ENCODE data around the gene RASAL1.
"Not testable (repeated sequence)": the region's sequence is repeated elsewhere in the genome, so short reads cannot be mapped to it uniquely, and the experiment has no call there.

The RASAL1 gene

DNA sequence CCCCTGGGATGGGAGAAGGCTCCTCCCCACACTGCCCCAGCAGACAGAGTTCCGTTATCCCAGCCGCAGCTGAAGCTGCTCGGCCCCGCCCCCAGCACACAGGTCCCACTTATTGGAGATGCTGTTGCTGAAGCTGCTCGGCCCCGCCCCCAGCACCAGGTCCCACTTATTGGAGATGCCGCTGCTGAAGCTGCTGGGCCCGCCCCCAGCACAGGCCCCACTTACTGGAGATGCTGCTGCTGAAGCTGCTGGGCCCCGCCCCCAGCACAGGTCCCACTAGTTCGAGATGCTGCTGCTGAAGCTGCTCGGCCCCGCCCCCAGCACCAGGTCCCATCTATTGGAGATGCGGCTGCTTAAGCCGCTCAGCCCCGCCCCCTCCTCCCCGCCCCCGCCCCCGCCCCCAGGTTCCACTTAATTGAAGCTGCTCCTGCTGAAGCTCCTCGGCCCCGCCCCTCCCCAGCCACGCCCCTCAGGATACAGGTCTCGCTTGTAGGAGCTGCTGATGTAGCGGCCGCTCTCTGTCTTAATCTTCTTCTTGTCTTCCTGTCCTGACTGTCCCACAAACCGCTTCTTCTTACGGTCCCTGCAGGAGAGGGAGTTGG, 26.0 kb upstream of the RASAL1 start:
- no peak for DNase-seq (ENCODE audit: low read depth in 2 of 2)

DNA sequence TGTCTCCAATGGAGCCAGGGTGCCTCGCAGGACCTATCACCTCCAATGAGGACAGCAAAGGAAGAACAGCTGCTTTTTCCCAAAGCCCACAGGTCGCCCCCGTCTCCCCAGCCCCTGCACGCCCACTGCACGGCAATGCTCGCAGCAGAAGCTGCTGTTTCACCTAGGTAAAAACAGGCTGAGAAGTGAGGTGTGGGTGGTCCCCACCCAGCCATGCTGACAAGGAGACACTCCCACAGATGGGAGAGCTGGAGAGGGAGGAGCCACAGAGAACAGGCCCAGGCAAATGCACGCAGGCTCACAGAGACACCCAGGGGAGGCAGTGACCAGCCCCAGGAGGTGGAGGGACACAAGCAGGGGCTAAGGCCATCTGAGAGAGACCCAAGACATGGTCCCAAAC, 24.4 kb upstream of the RASAL1 start:
- no peak for DNase-seq (ENCODE audit: low read depth in 2 of 2)

GRCh38 chr12:113158439-113159203, 23.1 kb upstream of the RASAL1 start:
- no peak for DNase-seq (ENCODE audit: low read depth in 2 of 2)

- no peak for DNase-seq (ENCODE audit: low read depth in 2 of 2)
Observed at GRCh38 chr12:113157218-113157859, 21.8 kb upstream of the RASAL1 start.

DNA sequence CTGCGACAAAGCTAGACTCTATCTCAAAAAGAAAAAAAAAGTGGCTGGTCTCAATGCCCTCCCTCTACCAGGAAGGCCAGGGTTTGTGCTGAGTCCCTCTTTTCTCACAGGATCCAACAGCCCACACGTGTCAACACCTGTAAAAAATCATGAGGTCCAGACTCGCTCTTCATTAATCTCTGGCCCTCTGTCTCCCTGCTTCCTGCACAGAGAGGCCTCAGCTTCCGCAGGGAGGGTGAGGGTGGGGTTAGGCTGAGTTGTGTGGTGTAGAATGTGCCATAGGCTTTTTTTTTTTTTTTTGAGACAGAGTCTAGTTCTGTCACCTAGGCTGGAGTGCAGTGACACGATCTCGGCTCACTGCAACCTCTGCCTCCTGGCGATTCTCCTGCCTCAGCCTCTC, 20.1 kb upstream of the RASAL1 start:
- DNase-seq (ENCODE audit: low read depth in 2 of 2), result no peak

- no peak for DNase-seq (ENCODE audit: low read depth in 2 of 2)
Observed at GRCh38 chr12:113155060-113155459, 19.5 kb upstream of the RASAL1 start.

DNA sequence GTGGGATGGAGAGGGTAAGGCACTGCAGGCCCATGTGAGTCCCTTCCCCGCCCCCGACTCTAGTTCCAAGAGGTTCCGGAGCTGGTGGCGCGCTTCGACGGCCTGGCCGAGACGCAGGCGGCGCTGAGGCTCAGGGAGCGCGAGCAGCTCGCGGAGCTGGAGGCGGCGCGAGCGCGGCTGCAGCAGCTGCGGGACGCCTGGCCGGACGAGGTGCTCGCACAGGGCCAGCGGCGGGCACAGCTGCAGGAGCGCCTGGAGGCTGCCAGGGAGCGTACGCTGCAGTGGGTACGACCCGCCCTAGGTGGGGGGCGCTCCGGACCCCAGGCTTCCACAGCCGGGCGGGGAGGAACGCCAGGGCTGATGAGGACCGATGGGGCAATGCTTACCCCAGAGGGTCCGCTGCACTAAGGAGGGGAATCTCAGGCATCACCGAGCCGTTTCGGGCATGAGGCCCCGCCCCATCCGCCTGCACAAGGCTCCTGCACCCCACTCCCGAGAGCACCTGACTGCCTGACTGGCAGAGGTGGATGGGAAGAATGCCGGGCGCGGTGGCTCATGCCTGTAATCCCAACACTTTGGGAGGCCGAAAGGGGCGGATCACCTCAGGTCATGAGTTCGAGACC, 18.9 kb upstream of the RASAL1 start:
- no peak for DNase-seq (ENCODE audit: low read depth in 2 of 2)

GRCh38 chr12:113152835-113153814, 17.6 kb upstream of the RASAL1 start:
- no peak for DNase-seq (ENCODE audit: low read depth in 2 of 2)

DNA sequence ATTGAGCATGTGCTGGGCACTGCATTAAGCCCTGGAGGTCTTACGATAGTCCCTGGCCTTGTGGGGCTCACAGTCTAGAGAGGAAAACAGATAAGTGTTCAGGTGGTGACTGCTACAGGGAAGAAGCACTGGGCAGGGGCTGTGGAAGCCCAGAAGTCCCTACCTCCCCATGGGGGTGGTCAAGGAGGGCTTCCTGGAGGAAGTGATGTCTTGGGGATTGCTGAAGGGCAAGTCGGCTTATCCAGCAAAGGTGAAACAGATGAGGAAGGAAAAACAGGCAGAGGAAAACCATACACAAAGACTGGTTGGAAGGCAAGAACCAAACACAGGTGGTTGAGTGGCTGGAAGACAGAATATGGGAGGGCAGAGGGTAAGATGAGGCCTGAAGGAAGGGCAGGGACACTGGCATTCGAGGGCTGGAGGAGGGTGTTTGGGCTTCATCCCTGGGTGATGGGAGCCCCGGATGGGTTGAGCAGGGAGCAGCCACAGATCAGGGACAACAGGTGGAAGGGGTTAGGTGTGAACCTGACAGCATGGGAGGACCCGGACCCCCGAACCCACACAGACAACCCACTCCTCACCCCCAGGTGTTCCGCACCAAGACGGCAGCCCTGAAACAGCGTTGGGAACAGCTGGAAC, 16.8 kb upstream of the RASAL1 start:
- DNase-seq (ENCODE audit: low read depth in 2 of 2), result no peak

GRCh38 chr12:113151655-113152054, 16.1 kb upstream of the RASAL1 start:
- no peak for DNase-seq (ENCODE audit: low read depth in 2 of 2)

DNA sequence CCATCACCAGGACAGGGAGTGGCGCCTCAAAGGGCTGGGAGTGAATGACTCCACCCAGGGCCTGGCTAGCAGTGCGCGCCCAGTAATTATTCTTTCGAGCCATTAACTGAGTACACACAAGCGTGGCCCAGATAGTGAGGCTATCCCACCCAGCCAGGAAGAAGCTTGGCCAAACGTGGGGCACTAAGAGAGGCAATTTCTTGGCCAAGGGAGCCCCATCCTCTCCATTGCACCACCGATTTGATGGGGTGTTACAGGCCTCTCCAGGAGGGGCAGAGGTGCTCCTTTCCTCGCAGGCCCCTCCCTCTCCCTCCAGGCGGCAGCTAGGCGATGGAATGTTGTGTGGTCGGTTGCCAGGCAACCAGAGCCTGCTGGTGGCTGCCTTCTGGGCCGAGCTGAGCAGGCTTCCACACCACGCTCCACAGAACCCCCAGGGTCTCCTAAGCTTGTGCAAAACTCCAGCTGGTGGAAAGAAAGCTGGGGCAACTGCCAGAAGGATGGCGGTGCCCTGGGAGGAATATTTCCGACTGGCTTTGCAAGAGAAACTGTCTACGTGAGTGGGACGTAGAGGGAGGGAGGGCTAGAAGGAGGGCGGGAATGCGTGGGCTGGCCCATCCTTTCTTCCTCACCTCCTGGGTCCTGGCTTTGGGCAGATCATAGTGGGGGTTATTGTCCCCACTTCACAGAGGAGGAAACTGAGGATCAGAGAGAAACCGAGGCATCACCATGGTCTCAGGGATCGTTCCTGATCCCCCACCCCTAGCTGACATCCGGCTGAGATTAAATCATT, 14.0 kb upstream of the RASAL1 start, which contains the start of gene CFAP73:
CFAP73 (plus strand) TSS at position 364 of the 790 bp plus-strand sequence; CDS start at position 498, 134 bp downstream.
- no peak for DNase-seq (ENCODE audit: low read depth in 2 of 2)

DNA sequence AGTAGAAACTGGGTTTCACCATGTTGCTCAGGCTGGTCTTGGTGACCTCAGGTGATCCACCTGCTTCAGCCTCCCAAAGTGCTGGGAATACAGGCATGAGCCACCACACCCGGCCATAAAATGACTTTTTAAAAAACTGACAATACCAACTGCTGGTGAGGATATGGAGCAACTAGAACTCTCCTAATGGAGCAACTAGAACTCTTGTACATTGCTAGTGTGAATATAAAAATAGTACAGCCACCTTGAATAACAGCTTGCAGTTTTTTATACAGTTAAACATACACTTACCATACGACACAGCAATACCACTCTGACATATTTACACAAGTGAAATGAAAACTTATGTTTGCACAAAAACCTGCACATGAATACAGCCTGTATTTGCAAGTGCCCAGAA, 11.4 kb upstream of the RASAL1 start:
- no peak for DNase-seq (ENCODE audit: low read depth in 2 of 2)

GRCh38 chr12:113145720-113146551, 10.4 kb upstream of the RASAL1 start:
- no peak for DNase-seq (ENCODE audit: low read depth in 2 of 2)

GRCh38 chr12:113144806-113145205, 9.2 kb upstream of the RASAL1 start:
- DNase-seq (ENCODE audit: low read depth in 2 of 2), result no peak

- DNase-seq (ENCODE audit: low read depth in 2 of 2), result no peak
Observed at GRCh38 chr12:113143959-113144358, 8.4 kb upstream of the RASAL1 start.

DNA sequence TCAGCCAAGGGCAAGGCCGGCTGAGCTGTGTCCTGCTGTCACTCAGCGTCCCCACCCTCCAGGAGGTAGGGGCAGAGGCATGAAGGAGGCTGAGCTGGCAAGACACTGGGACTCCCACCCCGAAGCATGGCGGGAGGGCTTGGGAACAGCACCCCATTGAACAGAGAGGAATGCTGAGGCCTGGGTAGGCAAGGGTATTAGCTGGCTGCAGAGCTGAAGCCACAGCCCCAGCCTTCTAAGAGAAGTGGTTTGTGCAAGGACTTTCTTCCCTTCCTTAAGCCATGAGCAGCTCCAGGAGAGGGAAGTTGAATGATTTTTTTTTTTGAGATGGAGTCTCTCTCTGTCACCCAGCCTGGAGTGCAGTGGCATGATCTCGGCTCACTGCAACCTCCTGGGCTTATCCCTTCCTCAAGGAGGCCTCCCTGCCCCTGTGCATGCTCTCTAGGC, 7.3 kb upstream of the RASAL1 start:
- no peak for DNase-seq (ENCODE audit: low read depth in 2 of 2)

DNA sequence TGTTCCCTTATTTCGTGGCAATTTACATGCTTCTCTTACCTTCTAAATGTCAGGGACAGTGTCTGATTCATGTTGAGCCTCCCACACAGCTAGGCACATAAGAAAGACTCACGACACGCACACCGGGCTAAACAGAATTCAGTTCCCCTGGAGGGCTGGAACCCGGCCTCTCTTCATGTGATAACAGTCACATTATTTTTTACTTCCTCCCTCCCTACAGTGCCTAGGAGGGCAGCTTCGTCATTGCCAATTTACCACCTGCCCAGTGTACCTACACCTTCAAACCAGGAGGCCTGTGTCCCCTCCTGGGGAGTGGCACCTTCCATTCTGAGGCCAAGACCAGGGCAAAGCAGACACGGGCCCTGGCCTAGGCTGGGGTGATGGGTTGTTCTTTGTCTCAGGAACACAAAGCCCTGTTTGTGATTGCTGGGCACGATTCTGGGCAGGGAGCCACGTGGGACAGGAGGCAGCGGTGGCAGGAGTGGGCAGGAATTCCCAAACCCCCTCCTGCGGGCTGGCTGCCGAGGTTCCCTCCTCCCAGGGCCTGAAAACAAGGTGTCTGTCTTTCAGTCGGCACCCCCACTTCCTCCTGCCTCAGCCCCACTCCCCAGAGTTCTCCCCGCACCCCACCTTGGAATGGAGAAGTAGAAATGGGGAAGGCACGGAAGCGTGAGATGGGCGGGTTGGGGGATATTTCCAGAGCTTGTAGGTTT, 6.8 kb upstream of the RASAL1 start:
- DNase-seq (ENCODE audit: low read depth in 2 of 2), result no peak

DNA sequence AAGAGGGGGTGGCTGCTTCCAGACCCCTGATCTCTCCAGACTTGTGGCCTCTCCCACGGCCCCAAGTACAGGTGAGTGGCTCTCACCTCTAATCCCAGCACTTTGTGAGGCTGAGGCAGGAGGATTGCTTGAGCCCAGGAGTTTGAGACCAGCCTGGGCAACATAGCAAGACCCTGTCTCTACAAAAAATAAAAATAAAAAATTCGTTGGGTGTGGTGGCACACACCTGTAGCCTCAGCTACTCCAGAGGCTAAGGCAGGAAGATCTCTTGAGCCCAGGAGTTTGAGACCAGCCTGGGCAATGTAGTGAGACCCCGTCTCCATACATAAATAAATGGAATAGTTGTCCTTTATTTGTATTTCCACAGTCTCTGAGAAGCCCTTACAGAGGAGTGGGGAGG, 6.2 kb upstream of the RASAL1 start:
- not testable (repeated sequence) for DNase-seq (ENCODE audit: low read depth in 2 of 2)

All from stimulated activated CD8-positive, alpha-beta memory T cell treated with anti-CD3 and anti-CD28 coated beads, Interleukin-7, amount 100 ng/mL, for 1 hour (primary cell).